Sigmoid colon (tissue), 4 donors: ENCODE results near the gene IL12RB2.

Experiments used
- CTCF ChIP-seq, 4 experiments: fragments of 450-650 bp in 3 of 4; fragments of 200-600 bp in 1 of 4; IDR thresholded peaks; one replicate each; pipeline ENCODE4 v1.5.1; 2016 to 2019; ENCODE audit warnings: antibody characterized with exemption in 4 of 4, mild to moderate bottlenecking in 3 of 4, moderate library complexity in 2 of 4
- POLR2A ChIP-seq, 2 donors: fragments of 450-650 bp; IDR thresholded peaks; one replicate each; pipeline ENCODE4 v1.6.1; 2016; ENCODE audit warnings: antibody characterized with exemption in 2 of 2, mild to moderate bottlenecking in 2 of 2, moderate library complexity in 2 of 2
- POLR2AphosphoS5 ChIP-seq, 4 donors: sonication (generic); formaldehyde crosslinking; IDR thresholded peaks; one replicate each; pipeline ENCODE4 v1.6.1; 2017; ENCODE audit warnings: antibody characterized with exemption in 4 of 4

- TF ChIP-seq POLR2AphosphoS5 (IDR thresholded peaks at IDR 0.05) (no peak), CTCF (IDR thresholded peaks at IDR 0.05) (no peak), POLR2A (IDR thresholded peaks at IDR 0.05) (no peak)
Observed at GRCh38 chr1:67372898-67373297, 65.2 kb downstream of the IL12RB2 start.
